ENCODE measurements around the gene CCDC149.

The CCDC149 gene

DNA sequence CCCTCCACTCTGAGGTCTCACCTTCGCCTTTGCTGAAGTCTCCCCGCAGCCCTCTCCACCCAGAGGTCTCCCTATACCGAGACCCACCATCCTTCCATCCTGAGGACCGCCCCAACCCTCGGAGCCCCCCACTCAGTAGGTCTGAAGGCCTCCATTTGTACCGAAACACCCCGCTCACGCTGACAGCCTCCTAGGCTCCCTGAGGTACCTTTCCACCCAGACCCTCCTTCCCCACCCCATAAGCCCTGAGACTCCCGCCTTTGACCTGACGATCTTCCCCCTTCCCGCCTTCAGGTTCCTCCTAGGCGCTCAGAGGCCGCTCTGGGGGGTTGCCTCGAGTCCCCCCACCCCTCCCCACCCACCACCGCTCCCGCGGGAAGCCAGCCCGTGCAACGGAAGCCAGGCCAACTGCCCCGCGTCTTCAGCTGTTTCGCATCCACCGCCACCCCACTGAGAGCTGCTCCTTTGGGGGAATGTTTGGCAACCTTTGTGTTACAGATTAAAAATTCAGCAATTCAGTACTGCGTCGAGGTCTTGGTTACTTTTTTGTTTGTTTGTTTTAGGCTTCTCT lies 112.4 kb downstream of the CCDC149 start:
- Histone ChIP-seq H3K79me2 (ENCODE audit: low read length) (no peaks in the 10 kb centered on the region), H3K36me3 (replicated peaks; ENCODE audit: insufficient read depth, low read length) (no peaks in the 10 kb centered on the region), H3K27ac (ENCODE audit: low read length) (no peak overlapping the region), H2AFZ (ENCODE audit: low read length) (no peak overlapping the region), H3K4me2 (ENCODE audit: low read depth, low read length) (no peak overlapping the region), H4K20me1 (ENCODE audit: insufficient read depth, low read length) (no peaks in the 10 kb centered on the region), H3K4me3 (ENCODE audit: low read length) (no peak overlapping the region), H3K4me1 (ENCODE audit: low read length) (0 out of 2 replicates have a peak, but pooled peaks cover 1% of the 10 kb centered on the region), H3K9ac (ENCODE audit: low read length) (no peak overlapping the region), H3K9me2 (replicated peaks; ENCODE audit: insufficient read depth, low read length) (no peaks in the 10 kb centered on the region), H3K27me3 (replicated peaks; ENCODE audit: insufficient read depth, low read length) (no peaks in the 10 kb centered on the region), H3K9me3 (replicated peaks; ENCODE audit: insufficient read depth, low read length) (no peaks in the 10 kb centered on the region), H3F3A (ENCODE audit: insufficient read depth, low read length) (no peaks in the 10 kb centered on the region)
- no peak for TF ChIP-seq EZH2phosphoT487 (IDR thresholded peaks at IDR 0.05; ENCODE audit: low read length)
- TF ChIP-seq EZH2 (optimal IDR thresholded peaks at IDR 0.05; ENCODE audit: low read depth, low read length), result no peak
- TF ChIP-seq, protein P1, sequence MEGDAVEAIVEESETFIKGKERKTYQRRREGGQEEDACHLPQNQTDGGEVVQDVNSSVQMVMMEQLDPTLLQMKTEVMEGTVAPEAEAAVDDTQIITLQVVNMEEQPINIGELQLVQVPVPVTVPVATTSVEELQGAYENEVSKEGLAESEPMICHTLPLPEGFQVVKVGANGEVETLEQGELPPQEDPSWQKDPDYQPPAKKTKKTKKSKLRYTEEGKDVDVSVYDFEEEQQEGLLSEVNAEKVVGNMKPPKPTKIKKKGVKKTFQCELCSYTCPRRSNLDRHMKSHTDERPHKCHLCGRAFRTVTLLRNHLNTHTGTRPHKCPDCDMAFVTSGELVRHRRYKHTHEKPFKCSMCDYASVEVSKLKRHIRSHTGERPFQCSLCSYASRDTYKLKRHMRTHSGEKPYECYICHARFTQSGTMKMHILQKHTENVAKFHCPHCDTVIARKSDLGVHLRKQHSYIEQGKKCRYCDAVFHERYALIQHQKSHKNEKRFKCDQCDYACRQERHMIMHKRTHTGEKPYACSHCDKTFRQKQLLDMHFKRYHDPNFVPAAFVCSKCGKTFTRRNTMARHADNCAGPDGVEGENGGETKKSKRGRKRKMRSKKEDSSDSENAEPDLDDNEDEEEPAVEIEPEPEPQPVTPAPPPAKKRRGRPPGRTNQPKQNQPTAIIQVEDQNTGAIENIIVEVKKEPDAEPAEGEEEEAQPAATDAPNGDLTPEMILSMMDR (IDR thresholded peaks at IDR 0.05; ENCODE audit: low read length), result no peak
- DNase-seq, result no peak

- no peaks in the 10 kb centered on the region for H3K79me2 ChIP-seq (ENCODE audit: low read length)
- no peak overlapping the region for H2AFZ ChIP-seq (ENCODE audit: low read length)
- no peaks in the 10 kb centered on the region for H3K9me3 ChIP-seq (replicated peaks; ENCODE audit: insufficient read depth, low read length)
- no peaks in the 10 kb centered on the region for H3K4me1 ChIP-seq (ENCODE audit: low read length)
- TF ChIP-seq, protein P1 (IDR thresholded peaks at IDR 0.05; ENCODE audit: low read length), result no peak
- TF ChIP-seq EZH2phosphoT487 (IDR thresholded peaks at IDR 0.05; ENCODE audit: low read length), result no peak
- TF ChIP-seq EZH2 (optimal IDR thresholded peaks at IDR 0.05; ENCODE audit: low read depth, low read length), result no peak
- H3K27me3 ChIP-seq (replicated peaks; ENCODE audit: insufficient read depth, low read length), result no peaks in the 10 kb centered on the region
- H3F3A ChIP-seq (ENCODE audit: insufficient read depth, low read length), result no peaks in the 10 kb centered on the region
- no peak overlapping the region for H3K9ac ChIP-seq (ENCODE audit: low read length)
- H4K20me1 ChIP-seq (ENCODE audit: insufficient read depth, low read length), result no peaks in the 10 kb centered on the region
- no peak overlapping the region for H3K27ac ChIP-seq (ENCODE audit: low read length)
- no peaks in the 10 kb centered on the region for H3K9me2 ChIP-seq (replicated peaks; ENCODE audit: insufficient read depth, low read length)
- DNase-seq, result no peak
- H3K4me3 ChIP-seq (ENCODE audit: low read length), result no peak overlapping the region
- H3K36me3 ChIP-seq (replicated peaks; ENCODE audit: insufficient read depth, low read length), result no peaks in the 10 kb centered on the region
- no peak overlapping the region for H3K4me2 ChIP-seq (ENCODE audit: low read depth, low read length)
These were observed 113.1 kb downstream of the CCDC149 start for GRCh38 chr4:24799544-24800324.

DNA sequence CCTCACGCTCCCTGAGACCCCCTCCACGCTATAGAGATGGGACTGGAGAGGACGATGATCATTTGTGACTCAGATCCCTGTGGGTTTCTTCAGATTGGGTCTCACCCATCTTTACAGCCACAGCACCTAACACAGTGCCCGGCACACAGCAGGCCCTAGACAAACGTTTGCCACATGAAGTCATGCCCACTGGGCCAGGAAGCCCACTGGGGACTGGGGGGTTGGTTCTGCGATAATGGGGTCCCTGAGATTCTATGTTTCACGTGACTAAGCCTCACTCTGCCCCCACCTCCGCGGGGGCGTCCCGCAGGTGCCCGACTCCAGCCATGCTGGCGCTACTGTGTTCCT lies 113.7 kb downstream of the CCDC149 start:
- Histone ChIP-seq H3K4me2 (ENCODE audit: low read depth, low read length) (no peak overlapping the region), H3K4me1 (ENCODE audit: low read length) (no peaks in the 10 kb centered on the region), H3K4me3 (ENCODE audit: low read length) (no peak overlapping the region), H3K9ac (ENCODE audit: low read length) (no peak overlapping the region), H3K36me3 (replicated peaks; ENCODE audit: insufficient read depth, low read length) (no peaks in the 10 kb centered on the region), H3K9me2 (replicated peaks; ENCODE audit: insufficient read depth, low read length) (no peaks in the 10 kb centered on the region), H3F3A (ENCODE audit: insufficient read depth, low read length) (no peaks in the 10 kb centered on the region), H3K79me2 (ENCODE audit: low read length) (no peaks in the 10 kb centered on the region), H3K27me3 (replicated peaks; ENCODE audit: insufficient read depth, low read length) (no peaks in the 10 kb centered on the region), H3K27ac (ENCODE audit: low read length) (no peak overlapping the region), H2AFZ (ENCODE audit: low read length) (no peak overlapping the region), H3K9me3 (replicated peaks; ENCODE audit: insufficient read depth, low read length) (no peaks in the 10 kb centered on the region), H4K20me1 (ENCODE audit: insufficient read depth, low read length) (no peaks in the 10 kb centered on the region)
- no peak for DNase-seq
- TF ChIP-seq, protein P1 (IDR thresholded peaks at IDR 0.05; ENCODE audit: low read length), result no peak
- TF ChIP-seq EZH2 (optimal IDR thresholded peaks at IDR 0.05; ENCODE audit: low read depth, low read length) (no peak), EZH2phosphoT487 (IDR thresholded peaks at IDR 0.05; ENCODE audit: low read length) (no peak)
